SU-DHL-6 (cell line): ENCODE measurements around the gene SCN3A.

Experiments used
- H2AFZ ChIP-seq: fragments of 200-600 bp; sonication (generic); 2 replicates; pipeline ENCODE4 v1.6.1; 2014; ENCODE audit warnings: low read depth, mild to moderate bottlenecking, moderate library complexity, mixed read lengths, antibody characterized with exemption, low read length; ENCODE audit not compliant: severe bottlenecking
- H3F3A ChIP-seq: fragments of 200-600 bp; shearing (Covaris generic); 2 replicates; pipeline ENCODE4 v1.6.0; 2016; ENCODE audit warnings: antibody characterized with exemption, mild to moderate bottlenecking; ENCODE audit not compliant: insufficient read depth
- H3K27ac ChIP-seq: fragments of 200-600 bp; sonication (generic); 2 replicates; pipeline ENCODE4 v1.5.1; 2016; ENCODE audit warnings: low read depth, mild to moderate bottlenecking, low read length, moderate library complexity, mixed read lengths
- H3K27me3 ChIP-seq: fragments of 200-600 bp; sonication (generic), shearing (Covaris generic); 2 replicates; pipeline ENCODE4 v1.6.0; 2014; ENCODE audit warnings: mild to moderate bottlenecking, low read length
- H3K36me3 ChIP-seq: fragments of 200-600 bp; sonication (generic); 2 replicates; pipeline ENCODE4 v1.6.1; 2014; ENCODE audit warnings: mild to moderate bottlenecking, low read length, mixed read lengths
- H3K4me2 ChIP-seq: fragments of 300-600, 200-600 bp; shearing (Covaris generic), sonication (generic); 2 replicates; pipeline ENCODE4 v1.6.0; 2014; ENCODE audit warnings: low read length, low read depth, mild to moderate bottlenecking; ENCODE audit not compliant: poor library complexity, severe bottlenecking
- H3K4me3 ChIP-seq: fragments of 200-600 bp; sonication (generic); 2 replicates; pipeline ENCODE4 v1.5.1; 2014; ENCODE audit warnings: antibody characterized with exemption, low read length, mild to moderate bottlenecking, mixed read lengths; ENCODE audit not compliant: insufficient read depth, poor library complexity, severe bottlenecking
- H3K79me2 ChIP-seq: fragments of 200-600 bp; sonication (generic); 2 replicates; pipeline ENCODE4 v1.6.1; 2014; ENCODE audit warnings: mild to moderate bottlenecking, low read length, moderate library complexity; ENCODE audit not compliant: insufficient read depth
- H3K9ac ChIP-seq: fragments of 200-600 bp; sonication (generic); 2 replicates; pipeline ENCODE4 v1.7.0; 2014; ENCODE audit warnings: mild to moderate bottlenecking, low read length
- H3K9me2 ChIP-seq: fragments of 200-600 bp; sonication (generic); replicated peaks from 2 replicates; pipeline ENCODE4 v1.6.1; 2014; ENCODE audit warnings: low read length; ENCODE audit not compliant: insufficient read depth
- H3K9me3 ChIP-seq: fragments of 200-600 bp; sonication (generic); 2 replicates; pipeline ENCODE4 v1.6.1; 2014; ENCODE audit warnings: low read length, mixed read lengths; ENCODE audit not compliant: insufficient read depth
- H4K20me1 ChIP-seq: fragments of 200-600 bp; sonication (generic); 2 replicates; pipeline ENCODE4 v1.6.1; 2014; ENCODE audit warnings: low read depth, mild to moderate bottlenecking, antibody characterized with exemption, low read length, moderate library complexity, mixed read lengths
- CTCF ChIP-seq: fragments of 200-600 bp; sonication (generic); IDR thresholded peaks from one replicate; pipeline ENCODE4 v1.5.1; 2017; ENCODE audit warnings: antibody characterized with exemption, mild to moderate bottlenecking, low read length, moderate library complexity; ENCODE audit not compliant: insufficient read depth, poor library complexity, severe bottlenecking
- EZH2phosphoT487 ChIP-seq: fragments of 200-600 bp; sonication (generic), shearing (Covaris generic); conservative IDR thresholded peaks from 2 replicates; pipeline ENCODE4 v1.6.1; 2018; ENCODE audit warnings: mild to moderate bottlenecking, antibody characterized with exemption, low read length, moderate library complexity, mixed read lengths

Gene SCN3A

DNA sequence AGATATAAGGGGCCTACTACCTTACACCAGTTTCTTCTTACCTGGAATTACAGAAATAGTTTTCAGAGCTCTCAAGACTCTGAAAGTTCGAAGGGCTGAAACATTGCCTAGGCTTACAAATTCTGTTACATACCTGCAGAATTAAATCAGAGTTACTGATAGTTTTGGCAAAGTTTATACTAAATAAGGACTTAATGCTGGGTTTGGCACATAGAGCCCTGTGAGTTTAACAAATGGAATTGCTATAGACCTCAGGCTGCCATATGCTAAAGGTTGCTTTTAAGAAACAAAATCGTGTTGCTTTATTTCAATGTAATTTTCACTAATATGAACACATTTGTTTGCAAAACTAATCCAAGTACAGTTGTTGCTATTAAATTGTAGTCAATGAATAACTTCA lies 40.1 kb downstream of the SCN3A start:
- H3K27ac ChIP-seq = no peak overlapping the region
- no peaks in the 10 kb centered on the region for H3K79me2 ChIP-seq
- TF ChIP-seq CTCF (no peak), EZH2phosphoT487 (no peak)
- H3K4me2 ChIP-seq = no peak overlapping the region
- no peaks in the 10 kb centered on the region for H3K27me3 ChIP-seq
- no peaks in the 10 kb centered on the region for H3K9me3 ChIP-seq
- H2AFZ ChIP-seq = no peak overlapping the region
- no peaks in the 10 kb centered on the region for H4K20me1 ChIP-seq
- H3F3A ChIP-seq = no peaks in the 10 kb centered on the region
- no peak overlapping the region for H3K9ac ChIP-seq
- H3K4me3 ChIP-seq = no peak overlapping the region
- no peaks in the 10 kb centered on the region for H3K9me2 ChIP-seq
- no peaks in the 10 kb centered on the region for H3K36me3 ChIP-seq

DNA sequence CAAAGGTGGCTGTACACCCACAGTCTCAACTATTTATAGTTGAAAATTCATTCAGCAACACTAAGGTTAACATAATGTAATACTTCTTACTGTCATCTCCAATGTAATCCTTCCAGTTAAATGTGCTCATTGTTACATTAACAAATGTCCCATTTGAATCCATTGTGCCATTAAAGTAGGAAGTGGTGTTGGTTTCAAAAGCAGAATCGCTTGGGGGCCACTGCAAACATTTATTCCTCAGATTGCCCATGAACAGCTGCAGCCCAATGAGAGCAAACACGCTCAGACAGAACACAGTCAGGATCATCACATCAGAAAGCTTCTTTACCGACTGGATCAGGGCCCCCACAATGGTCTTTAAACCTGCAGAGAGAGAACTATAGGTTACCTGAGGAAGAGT lies 41.4 kb downstream of the SCN3A start:
- H3F3A ChIP-seq = no peaks in the 10 kb centered on the region
- no peak overlapping the region for H3K9ac ChIP-seq
- H3K9me2 ChIP-seq = no peaks in the 10 kb centered on the region
- H3K27ac ChIP-seq = no peak overlapping the region
- no peak overlapping the region for H2AFZ ChIP-seq
- no peaks in the 10 kb centered on the region for H3K9me3 ChIP-seq
- H4K20me1 ChIP-seq = no peaks in the 10 kb centered on the region
- no peak overlapping the region for H3K4me2 ChIP-seq
- no peaks in the 10 kb centered on the region for H3K27me3 ChIP-seq
- no peaks in the 10 kb centered on the region for H3K79me2 ChIP-seq
- H3K4me3 ChIP-seq = no peak overlapping the region
- no peaks in the 10 kb centered on the region for H3K36me3 ChIP-seq
- TF ChIP-seq CTCF (no peak), EZH2phosphoT487 (no peak)

DNA sequence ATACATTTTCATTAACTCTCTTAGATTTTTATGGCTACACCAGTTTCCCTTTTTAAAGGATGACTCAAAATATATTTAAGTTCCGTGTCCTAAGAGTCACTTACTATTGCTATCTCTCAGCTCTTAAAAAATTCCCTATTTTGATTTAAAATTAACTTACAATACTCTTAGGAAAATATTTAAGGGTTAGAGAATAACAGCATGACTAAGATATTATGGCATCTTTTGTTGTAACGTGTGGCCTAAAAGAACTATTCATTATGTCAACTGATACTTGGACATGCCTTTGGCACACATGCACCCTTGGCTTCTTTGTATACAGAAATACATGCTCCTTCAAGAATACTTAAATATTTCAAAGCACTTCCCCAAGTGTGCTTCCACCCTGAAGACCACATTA lies 42.3 kb downstream of the SCN3A start:
- no peak overlapping the region for H3K9ac ChIP-seq
- H3K4me2 ChIP-seq = no peak overlapping the region
- no peaks in the 10 kb centered on the region for H3F3A ChIP-seq
- no peak overlapping the region for H3K27ac ChIP-seq
- H3K79me2 ChIP-seq = no peaks in the 10 kb centered on the region
- H4K20me1 ChIP-seq = no peaks in the 10 kb centered on the region
- no peaks in the 10 kb centered on the region for H3K27me3 ChIP-seq
- no peaks in the 10 kb centered on the region for H3K9me3 ChIP-seq
- TF ChIP-seq CTCF (no peak), EZH2phosphoT487 (no peak)
- H3K4me3 ChIP-seq = no peak overlapping the region
- H3K36me3 ChIP-seq = no peaks in the 10 kb centered on the region
- H3K9me2 ChIP-seq = no peaks in the 10 kb centered on the region
- no peak overlapping the region for H2AFZ ChIP-seq

DNA sequence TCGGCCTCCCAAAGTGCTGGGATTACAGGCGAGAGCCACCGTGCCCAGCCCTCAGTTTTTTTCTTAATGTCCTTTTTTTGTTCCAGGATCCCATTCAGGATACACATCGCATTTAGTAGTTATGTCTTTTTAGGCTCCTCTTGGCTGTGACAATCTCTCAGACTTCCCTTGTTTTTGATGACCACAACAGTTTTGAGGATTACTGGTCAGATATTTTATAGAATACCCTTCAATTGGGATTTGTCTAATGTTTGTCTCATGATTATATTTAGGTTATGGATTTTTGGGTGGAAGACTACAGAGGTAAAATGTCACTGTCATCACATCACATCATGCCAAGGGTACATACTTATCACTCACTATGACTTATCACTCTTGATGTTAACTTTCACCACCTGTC lies 46.7 kb downstream of the SCN3A start:
- Histone ChIP-seq H3K9ac (no peak overlapping the region), H3K4me3 (no peak overlapping the region), H4K20me1 (no peaks in the 10 kb centered on the region), H3K27me3 (no peaks in the 10 kb centered on the region), H3K9me2 (no peaks in the 10 kb centered on the region), H3K27ac (no peak overlapping the region), H3K36me3 (no peaks in the 10 kb centered on the region), H3K9me3 (no peaks in the 10 kb centered on the region), H3K4me2 (no peak overlapping the region), H3K79me2 (no peaks in the 10 kb centered on the region), H2AFZ (no peak overlapping the region), H3F3A (no peaks in the 10 kb centered on the region)
- TF ChIP-seq CTCF (no peak), EZH2phosphoT487 (no peak)
